22Rv1 (cell line): ENCODE data around the gene SLC6A8.

Experiments
- ZFX ChIP-seq: fragments of 450-650 bp; IDR thresholded peaks from 2 replicates; pipeline ENCODE4 v1.6.1; 2017; ENCODE audit warnings: antibody characterized with exemption, borderline replicate concordance
- TF ChIP-seq, protein P1 (sequence below): fragments of 450-650 bp; IDR thresholded peaks from 2 replicates; pipeline ENCODE4 v1.5.1; 2017; ENCODE audit warnings: mild to moderate bottlenecking

DNA sequence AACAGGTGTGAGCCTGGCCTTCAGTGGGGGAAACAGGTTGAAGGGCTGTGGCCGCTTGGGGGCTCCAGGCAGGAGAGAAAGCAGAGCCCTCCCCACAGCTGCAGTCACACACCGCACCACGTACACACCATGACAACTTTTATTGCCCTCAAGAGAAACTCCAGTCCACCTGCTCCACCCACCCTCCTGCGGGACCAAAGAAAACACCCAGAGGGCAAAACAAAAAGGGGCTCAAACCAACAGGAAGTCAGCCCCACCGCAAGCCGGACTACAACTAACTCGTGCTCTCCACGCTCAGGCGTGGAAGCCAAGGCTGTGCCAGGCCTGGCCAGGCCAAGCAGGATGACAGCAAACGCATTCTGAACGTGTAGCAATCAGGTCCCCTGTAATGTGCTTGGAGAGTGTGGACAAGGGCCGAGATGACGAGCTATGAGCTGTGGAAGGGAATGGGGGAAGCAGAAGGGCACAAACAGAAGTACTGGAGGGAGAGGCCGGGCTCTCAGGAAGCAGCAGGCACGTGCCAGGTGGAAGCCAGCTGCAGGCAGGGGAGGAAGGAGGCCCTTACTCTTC, 12.7 kb downstream of the SLC6A8 start:
- TF ChIP-seq, protein P1, sequence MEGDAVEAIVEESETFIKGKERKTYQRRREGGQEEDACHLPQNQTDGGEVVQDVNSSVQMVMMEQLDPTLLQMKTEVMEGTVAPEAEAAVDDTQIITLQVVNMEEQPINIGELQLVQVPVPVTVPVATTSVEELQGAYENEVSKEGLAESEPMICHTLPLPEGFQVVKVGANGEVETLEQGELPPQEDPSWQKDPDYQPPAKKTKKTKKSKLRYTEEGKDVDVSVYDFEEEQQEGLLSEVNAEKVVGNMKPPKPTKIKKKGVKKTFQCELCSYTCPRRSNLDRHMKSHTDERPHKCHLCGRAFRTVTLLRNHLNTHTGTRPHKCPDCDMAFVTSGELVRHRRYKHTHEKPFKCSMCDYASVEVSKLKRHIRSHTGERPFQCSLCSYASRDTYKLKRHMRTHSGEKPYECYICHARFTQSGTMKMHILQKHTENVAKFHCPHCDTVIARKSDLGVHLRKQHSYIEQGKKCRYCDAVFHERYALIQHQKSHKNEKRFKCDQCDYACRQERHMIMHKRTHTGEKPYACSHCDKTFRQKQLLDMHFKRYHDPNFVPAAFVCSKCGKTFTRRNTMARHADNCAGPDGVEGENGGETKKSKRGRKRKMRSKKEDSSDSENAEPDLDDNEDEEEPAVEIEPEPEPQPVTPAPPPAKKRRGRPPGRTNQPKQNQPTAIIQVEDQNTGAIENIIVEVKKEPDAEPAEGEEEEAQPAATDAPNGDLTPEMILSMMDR, result no peak
- no peak for TF ChIP-seq ZFX
